HG03159 (cell line): ENCODE data around the gene MEGF8.
"Not testable (repeated sequence)": the region's sequence is repeated elsewhere in the genome, so short reads cannot be mapped to it uniquely, and the experiment has no call there.

ENCODE experiments used
- ATAC-seq: cut with Tn5 transposase; IDR thresholded peaks from one replicate; pipeline ENCODE4 v1.9.1; 2021; ENCODE audit warnings: mild to moderate bottlenecking, moderate library complexity; ENCODE audit not compliant: unreplicated experiment

The MEGF8 gene

DNA sequence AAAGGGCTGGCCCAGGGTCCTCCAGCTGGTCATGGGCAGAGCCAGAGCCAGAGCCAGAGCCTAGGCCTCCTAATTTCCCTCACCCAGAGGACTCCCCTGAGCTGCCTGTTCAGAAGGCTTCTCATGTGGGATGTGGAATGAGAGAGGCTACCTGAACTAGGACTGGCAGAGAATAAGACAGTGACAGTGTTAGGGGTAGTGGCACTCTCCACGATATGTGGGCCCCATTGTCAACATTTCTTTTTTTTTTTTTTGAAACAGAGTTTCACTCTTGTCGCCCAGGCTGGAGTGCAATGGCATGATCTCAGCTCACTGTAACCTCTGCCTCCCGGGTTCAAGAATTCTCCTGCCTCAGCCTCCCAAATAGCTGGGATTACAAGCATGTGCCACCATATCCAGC lies 5.9 kb downstream of the MEGF8 start:
- ATAC-seq: not testable (repeated sequence)

DNA sequence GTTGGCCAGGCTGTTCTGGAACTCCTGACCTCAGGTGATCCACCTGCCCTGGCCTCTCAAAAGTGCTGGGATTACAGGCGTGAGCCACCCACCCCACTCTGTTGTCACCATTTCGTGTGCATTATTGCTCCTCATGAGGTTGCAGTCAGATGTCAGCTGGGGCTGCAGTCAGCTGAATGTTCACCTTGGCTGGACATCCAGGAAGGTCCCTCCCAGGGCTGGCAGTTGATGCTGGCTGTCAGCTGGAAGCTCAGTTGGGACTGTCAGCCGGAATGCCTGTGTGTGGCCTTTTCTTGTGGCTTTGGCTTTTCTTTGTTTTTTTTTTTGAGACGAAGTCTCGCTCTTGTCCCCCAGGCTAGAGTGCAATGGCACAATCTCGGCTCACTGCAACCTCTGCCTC lies 6.6 kb downstream of the MEGF8 start:
- ATAC-seq: no peak

DNA sequence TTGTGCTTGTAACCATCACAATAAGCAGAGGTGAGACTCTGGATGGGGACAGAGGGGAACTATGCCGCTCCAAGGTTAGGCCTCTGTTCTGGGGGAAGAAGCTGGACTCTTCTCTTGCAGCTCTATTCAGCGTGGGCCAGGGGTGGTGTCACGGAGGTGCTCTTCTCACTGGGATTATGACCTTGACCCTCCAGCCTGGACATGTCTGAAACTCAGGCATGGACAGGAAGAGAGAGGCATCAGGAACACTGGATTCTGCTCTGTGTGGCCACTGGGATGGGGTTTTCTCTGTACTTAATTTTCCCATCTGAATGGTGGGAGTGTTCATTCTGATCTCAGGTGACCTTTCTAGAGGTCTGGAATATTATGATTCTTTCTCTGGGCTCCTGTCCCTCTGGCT lies 7.6 kb downstream of the MEGF8 start:
- no peak for ATAC-seq

DNA sequence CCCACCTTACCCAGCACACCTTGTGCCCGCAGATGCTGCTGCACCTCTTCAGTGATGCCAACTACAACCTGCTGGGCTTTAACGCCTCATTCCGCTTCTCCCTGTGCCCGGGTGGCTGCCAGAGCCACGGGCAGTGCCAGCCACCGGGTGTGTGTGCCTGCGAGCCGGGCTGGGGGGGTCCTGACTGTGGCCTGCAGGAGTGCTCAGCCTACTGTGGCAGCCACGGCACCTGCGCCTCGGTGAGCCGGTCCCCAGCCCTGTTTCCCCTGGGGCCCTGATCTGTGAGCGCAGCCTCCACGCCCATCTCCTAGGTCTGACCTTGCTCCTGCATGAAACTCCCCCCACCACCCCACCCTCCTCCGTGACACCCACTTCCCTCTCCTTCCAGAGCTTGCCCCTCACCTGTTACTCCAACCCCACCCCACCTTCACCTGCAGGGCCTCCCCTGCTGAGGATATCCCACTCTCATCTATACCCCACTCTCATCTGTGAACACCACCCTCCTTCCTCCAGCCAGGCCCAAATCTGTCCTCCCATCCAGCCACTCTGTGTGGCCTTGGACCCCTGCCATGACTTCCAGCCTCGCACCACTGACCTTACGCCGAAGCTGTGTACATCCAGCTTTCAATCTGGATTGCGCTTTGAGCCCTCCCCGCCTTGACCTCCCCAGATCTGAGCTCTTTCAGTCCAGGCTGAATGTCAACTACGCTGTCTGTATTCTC lies 8.7 kb downstream of the MEGF8 start:
- no peak for ATAC-seq

DNA sequence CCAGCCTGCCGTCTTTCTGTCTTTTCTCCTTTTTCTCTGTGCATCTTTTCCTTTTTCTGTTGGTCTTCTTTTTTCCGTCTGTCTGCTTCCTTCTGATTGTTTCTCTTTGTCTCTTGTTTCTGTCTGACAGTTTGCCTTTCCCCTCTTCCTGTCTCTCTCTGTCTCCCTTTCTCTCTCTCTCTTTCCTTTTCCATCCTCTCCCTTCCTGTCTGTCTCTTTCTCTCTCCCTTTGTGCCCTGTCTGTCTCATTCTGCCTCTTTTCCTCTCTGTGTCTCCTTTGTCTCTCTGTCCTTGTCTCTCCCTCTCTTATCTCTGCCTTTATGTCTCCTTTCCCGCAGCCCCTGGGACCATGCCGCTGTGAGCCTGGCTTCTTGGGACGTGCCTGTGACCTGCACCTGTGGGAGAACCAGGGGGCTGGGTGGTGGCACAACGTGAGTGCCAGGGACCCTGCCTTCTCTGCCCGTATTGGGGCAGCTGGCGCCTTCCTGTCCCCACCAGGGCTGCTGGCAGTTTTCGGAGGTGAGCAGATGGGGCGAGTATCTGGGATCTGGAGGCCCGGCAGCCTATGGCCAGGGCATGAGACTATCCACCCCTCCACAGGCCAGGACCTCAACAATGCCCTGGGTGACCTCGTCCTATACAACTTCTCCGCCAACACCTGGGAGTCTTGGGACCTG lies 9.4 kb downstream of the MEGF8 start:
- no peak for ATAC-seq

DNA sequence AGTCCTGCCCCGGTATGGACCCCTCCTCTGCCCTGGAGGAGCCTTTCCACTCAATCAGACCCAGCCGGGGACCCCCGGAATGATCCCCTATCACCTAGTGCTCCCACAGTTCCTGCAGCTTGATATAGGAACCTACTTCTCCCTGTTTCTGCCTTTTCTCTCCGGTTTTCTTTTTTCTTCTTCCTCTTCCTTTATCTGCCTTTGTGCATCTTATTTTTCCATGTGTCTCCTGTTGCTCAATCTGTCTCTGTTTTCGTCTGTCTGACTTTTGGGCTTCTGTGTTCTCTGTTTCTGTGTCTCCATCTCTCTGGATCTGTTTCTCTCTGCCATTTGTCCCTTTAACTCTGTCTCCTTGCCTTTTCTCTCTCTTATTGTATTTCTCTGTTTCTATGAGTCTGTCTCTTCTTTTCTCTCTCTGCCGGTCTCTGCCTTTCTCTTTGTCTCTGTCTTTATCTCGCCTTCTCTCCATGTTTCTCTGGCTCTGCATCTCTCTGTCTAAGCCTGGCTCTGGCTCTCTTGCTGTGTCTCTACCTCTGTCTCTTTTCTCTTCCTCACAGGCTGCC lies 10.0 kb downstream of the MEGF8 start:
- no peak for ATAC-seq

DNA sequence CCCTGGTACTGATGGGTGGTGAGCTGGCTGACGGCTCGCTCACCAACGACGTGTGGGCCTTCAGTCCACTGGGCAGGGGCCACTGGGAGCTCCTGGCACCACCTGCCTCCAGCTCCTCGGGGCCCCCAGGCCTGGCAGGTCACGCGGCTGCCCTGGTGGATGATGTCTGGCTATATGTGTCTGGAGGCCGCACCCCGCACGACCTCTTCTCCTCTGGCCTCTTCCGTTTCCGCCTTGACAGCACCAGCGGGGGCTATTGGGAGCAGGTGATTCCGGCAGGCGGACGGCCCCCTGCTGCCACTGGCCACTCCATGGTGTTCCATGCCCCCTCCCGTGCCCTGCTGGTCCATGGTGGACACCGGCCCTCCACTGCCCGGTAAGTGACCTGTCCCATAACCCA lies 10.5 kb downstream of the MEGF8 start:
- no peak for ATAC-seq

DNA sequence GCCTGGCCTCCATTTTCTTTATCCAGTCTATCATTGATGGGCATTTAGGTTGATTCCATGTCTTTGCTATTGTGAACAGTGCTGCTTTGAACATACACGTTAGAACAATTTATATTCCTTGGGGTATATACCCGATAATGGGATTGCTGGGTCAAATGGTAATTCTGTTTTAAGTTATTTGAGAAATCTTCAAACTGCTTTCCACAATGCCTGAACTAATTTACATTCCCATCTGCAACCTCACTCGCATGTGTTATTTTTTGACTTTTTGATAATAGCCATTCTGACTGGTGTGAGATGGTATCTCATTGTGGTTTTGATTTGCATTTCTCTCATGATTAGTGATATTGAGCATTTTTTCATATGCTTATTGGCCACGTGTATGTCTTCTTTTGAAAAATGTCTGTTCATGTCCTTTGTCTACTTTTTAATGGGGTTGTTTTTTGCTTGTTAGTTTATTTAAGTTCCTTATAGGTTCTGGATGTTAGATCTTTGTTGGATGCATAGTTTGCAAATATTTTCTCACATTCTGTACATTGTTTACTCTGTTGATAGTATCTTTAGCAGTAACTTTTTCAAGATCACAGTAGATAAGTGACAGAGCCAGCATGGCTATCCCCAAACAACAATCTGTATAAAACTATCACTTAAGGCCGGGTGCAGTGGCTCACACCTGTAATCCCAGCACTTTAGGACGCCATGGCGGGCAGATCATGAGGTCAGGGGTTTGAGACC lies 13.9 kb downstream of the MEGF8 start:
- not testable (repeated sequence) for ATAC-seq

DNA sequence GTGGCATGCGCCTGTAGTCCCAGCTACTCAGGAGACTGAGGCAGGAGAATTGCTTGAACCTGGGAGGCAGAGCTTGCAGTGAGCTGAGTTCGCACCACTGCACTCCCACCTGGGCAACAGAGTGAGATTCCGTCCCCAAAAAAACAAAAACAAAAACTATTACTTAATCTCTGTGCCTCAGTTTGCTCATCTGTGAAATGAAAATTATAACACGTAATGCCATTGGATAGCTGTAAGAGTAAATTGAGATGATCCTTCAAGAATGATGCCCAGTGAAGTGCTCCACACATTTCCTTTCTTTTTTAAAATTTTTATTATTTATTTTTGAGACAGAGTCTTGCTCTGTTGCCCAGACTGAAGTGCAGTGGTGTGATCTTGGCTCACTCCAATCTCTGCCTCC lies 14.5 kb downstream of the MEGF8 start:
- not testable (repeated sequence) for ATAC-seq

DNA sequence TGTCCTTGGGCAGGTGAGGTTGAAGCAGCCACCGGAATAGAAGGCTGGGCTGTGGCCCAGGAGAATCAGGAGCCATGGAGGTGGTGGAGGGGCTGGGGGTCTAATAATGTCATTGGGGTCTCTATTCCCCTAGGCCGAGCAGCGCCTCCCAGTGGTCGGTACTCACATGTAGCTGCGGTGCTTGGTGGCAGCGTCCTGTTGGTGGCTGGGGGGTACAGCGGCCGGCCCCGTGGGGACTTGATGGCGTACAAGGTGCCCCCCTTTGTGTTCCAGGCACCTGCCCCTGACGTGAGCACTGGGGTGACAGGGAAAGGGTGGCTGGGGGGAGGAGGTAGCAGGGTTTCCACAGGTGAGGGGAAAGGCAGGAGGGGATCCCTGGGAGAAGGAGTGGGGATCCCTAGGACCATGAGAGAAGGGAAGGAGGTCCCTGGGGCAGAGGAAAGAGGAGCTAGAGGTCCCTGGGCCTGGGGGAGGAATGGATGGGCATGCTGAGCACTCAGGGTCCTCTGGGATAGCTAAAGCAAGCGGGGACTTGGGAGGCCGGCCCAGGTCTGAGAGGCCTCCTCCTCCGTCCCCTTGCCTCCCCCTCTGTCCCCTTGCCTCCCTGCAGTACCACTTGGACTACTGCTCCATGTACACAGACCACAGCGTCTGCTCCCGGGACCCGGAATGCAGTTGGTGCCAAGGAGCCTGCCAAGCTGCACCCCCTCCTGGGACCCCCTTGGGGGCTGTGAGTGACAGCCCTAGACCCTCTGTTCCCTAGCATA lies 18.1 kb downstream of the MEGF8 start:
- ATAC-seq: no peak

DNA sequence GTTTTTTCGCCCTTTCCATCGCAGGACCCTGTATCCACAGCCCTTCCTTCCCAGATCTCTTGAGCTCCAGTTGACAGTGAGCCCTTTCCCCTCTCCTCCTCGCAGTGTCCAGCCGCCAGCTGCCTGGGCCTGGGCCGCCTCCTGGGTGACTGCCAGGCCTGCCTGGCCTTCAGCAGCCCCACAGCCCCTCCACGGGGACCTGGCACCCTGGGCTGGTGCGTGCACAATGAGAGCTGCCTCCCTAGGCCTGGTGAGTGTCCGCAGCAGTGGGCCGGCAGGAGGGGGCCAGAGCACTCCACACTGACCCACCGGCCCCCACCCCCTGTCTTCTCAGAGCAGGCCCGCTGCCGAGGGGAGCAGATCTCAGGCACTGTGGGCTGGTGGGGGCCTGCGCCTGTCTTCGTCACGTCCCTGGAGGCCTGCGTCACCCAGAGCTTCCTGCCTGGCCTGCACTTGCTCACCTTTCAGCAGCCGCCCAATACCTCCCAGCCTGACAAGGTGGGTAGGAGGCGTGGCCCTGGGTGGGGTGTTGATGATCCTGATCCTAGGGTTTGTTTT lies 19.0 kb downstream of the MEGF8 start:
- ATAC-seq: no peak

DNA sequence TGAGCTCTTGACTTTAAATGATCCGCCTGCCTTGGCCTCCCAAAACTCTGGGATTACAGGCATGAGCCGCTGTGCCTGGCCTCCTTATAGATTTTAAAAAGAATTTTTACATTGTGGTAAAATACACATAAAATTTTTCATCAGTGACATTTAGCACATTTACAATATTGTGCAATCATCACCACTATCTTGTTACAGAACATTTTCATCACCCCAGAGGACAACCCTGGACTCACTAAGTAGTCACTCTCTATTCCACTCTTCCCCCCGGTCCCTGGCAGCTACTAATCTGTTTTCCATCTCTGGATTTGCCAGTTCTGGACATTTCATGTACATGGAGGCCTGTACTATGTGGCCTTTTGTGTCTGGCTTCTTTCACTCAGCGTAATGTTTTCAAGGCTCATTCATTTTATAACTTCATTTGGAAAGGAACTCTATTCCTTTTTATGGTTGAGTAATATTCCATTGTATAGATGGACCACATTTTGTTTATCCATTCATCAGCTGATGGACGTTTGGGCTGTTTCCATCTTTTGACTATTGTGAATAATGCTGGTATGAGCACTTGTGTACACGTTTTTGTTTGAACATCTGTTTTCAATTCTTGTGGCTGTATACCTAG lies 19.9 kb downstream of the MEGF8 start:
- no peak for ATAC-seq

DNA sequence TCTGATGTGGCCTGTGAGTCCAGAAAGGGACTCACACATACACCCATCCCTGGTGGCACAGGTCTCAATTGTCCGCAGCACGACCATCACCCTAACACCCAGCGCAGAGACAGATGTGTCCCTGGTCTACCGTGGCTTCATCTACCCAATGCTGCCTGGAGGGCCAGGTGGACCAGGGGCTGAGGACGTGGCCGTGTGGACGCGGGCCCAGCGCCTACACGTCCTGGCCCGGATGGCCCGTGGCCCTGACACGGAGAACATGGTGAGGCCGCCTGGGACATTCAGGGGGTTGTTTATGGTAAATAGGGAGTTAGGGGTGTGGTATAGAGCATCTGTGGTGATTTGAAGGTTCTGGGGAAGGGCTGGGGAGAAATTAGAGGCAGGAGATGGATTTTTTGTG lies 22.8 kb downstream of the MEGF8 start:
- no peak for ATAC-seq

DNA sequence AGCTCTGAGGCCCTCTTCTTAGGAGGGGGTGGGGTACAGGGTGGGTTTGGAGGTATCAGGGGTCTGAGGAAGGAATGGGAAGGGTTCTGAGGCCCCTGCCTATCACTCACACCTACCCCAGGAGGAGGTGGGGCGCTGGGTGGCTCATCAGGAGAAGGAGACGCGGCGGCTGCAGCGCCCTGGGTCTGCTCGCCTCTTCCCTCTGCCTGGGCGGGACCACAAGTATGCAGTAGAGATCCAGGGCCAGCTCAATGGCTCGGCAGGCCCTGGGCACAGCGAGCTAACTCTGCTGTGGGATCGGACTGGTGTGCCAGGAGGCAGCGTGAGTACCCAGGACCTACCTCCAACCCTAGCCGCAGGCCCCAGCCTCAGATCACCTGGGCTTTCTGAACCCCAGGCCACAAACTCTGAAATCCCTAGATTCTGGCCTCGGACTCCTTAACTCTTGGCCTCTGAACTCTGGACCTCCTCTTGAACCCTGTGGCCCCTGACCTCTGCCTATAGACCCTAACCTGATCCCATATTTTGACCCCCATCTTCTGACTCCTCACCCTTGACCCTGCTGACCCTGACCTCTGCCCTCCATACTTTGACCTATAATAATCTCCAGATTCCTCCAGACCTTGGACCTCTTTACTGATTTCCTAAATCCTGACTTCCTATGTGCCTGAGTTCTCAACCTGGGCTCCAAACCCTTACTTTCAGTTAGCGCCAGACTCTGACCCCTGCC lies 24.1 kb downstream of the MEGF8 start:
- no peak for ATAC-seq

DNA sequence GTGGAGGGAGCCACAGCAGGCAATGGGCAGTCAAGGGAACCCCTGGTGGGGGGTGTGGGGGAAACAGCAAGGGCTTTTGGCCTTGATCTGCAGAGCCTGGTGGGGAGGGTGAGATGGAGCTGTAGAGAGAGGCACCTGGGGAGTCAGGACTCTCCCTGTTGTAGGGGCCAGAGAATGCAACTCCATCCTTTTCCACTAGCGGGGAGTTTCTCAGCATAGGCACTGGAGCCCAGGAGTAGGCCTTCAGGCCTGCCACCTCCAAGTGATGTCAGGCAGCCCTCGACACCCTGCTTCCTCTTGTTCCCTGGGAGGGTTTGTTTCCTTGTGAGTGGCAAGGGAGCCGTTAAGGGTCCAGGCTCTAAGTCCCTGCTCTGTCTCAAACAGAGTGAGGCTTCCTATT lies 25.0 kb downstream of the MEGF8 start:
- no peak for ATAC-seq

DNA sequence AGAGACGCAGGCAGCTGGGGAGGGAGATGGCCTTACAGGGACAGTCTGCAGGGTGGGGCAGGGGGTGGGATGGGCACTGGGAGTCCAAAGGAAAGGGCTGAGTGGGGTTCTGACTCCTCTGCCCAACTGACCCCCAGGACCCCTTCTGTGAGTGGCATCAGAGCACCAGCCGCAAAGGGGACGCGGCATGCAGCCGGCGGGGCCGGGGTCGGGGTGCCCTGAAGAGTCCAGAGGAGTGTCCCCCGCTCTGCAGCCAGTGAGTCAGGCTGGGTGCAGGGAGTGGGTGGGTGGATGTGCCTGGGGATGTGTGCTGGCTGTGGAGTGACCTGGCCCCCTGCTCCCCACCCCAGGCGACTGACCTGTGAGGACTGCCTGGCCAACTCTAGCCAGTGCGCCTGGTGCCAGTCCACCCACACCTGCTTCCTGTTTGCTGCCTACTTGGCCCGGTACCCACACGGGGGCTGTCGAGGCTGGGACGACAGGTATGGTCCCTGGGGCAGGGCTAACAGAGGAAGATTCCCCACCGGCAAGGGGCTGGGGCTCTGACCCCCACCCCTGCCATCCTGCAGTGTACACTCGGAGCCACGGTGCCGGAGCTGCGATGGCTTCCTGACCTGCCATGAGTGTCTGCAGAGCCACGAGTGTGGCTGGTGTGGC lies 25.8 kb downstream of the MEGF8 start:
- no peak for ATAC-seq

DNA sequence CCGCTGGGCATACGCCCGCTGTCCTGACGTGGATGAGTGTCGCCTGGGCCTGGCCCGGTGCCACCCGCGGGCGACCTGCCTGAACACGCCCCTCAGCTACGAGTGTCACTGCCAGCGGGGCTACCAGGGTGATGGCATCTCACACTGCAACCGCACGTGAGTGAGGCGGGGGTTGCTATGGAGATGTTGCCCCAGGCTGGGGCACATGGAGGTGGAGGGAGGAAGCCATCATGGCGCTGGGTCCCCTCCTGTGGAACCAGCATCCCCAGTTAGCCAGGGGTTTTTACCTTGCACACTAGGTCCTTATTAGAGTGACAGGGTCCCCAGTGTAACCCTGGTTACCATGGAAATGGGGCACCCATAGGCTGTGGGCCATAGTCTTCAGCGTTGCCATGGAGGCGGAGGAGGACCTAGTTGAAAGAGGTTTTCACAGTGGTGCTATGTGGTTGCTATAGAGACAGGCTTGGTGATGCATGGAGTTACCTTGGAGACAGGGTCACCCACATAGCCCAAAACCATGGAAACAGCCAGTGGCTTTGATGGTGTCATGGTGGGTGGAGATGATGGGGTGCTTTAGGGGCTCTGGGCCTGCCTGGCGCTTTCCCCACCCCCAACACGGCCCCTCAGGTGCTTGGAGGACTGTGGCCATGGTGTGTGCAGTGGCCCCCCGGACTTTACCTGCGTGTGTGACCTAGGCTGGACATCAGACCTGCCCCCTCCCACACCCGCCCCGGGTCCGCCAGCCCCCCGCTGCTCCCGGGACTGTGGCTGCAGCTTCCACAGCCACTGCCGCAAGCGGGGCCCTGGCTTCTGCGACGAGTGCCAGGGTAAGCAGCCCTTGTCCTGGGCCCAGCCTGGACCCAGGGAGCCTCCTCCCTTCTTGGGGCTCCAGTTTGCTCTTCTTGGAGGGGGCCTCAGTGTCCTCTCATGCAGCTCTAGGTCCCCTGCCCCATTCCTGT lies 27.1 kb downstream of the MEGF8 start:
- ATAC-seq: no peak
